HFF-Myc (cell line): ENCODE measurements around the gene CASTOR1.

ENCODE experiments used
- DNase-seq: peaks from one replicate; pipeline ENCODE4 v3.0.0-alpha.2; 2011; ENCODE audit warnings: low read depth; ENCODE audit errors: extremely low read depth
- H3K4me3 ChIP-seq: replicated peaks from 2 replicates; pipeline ENCODE4 v1.5.1; 2011; ENCODE audit warnings: low read depth, mild to moderate bottlenecking, control low read depth, low read length
- TF ChIP-seq, protein P1 (sequence below): IDR thresholded peaks from 2 replicates; pipeline ENCODE4 v1.5.1; 2012; ENCODE audit warnings: mild to moderate bottlenecking, low read depth, low read length, control low read depth; ENCODE audit errors: missing control alignments

The CASTOR1 gene

DNA sequence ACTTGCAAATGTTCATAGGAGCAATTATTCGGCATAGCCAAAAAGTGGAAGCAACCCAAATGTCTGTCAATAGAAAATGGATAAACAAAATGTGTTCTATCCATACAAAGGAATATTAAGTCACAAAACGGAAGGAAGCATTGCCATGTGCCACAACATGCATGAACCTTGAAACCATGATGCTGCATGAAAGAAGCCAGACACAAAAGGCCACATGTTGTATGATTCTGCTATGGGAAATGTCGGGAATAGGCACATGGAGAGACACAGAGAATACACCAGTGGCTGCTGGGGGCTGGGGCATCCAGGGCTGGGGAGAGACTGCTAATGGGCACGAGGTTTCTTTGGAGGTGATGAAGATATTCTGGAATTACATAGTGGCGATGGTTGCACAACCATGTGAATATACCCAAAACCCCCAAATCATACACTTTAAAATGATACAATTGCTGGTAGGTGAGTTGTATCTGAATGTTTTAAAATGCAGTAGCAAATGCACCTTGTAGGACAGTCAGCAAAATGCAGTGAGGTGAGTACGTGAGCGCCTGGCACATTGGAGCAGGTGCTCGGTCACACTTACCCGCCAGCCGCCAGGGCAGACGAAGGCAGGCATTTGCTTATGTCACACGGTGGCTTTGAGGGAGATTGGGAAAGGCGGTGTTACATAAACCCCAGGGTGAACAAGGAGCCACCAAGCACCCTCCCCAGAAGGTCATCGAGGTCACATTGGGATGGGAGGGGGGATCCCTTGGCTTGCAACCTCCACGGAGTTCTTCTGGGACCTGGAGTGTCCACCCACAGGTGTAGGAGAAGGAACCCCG lies 16.3 kb downstream of the CASTOR1 start:
- H3K4me3 ChIP-seq = no peak overlapping the region
- TF ChIP-seq, protein P1, sequence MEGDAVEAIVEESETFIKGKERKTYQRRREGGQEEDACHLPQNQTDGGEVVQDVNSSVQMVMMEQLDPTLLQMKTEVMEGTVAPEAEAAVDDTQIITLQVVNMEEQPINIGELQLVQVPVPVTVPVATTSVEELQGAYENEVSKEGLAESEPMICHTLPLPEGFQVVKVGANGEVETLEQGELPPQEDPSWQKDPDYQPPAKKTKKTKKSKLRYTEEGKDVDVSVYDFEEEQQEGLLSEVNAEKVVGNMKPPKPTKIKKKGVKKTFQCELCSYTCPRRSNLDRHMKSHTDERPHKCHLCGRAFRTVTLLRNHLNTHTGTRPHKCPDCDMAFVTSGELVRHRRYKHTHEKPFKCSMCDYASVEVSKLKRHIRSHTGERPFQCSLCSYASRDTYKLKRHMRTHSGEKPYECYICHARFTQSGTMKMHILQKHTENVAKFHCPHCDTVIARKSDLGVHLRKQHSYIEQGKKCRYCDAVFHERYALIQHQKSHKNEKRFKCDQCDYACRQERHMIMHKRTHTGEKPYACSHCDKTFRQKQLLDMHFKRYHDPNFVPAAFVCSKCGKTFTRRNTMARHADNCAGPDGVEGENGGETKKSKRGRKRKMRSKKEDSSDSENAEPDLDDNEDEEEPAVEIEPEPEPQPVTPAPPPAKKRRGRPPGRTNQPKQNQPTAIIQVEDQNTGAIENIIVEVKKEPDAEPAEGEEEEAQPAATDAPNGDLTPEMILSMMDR = no peak
- no peak for DNase-seq

- TF ChIP-seq, protein P1 = no peak
- no peak for DNase-seq
- no peak overlapping the region for H3K4me3 ChIP-seq
Observed at GRCh38 chr22:30270832-30271231, 18.5 kb downstream of the CASTOR1 start.

GRCh38 chr22:30268331-30268730 lies 21.0 kb downstream of the CASTOR1 start:
- TF ChIP-seq, protein P1 = no peak
- no peak overlapping the region for H3K4me3 ChIP-seq
- no peak for DNase-seq

GRCh38 chr22:30267382-30268302 lies 21.7 kb downstream of the CASTOR1 start:
- no peak for DNase-seq
- H3K4me3 ChIP-seq = no peak overlapping the region

DNA sequence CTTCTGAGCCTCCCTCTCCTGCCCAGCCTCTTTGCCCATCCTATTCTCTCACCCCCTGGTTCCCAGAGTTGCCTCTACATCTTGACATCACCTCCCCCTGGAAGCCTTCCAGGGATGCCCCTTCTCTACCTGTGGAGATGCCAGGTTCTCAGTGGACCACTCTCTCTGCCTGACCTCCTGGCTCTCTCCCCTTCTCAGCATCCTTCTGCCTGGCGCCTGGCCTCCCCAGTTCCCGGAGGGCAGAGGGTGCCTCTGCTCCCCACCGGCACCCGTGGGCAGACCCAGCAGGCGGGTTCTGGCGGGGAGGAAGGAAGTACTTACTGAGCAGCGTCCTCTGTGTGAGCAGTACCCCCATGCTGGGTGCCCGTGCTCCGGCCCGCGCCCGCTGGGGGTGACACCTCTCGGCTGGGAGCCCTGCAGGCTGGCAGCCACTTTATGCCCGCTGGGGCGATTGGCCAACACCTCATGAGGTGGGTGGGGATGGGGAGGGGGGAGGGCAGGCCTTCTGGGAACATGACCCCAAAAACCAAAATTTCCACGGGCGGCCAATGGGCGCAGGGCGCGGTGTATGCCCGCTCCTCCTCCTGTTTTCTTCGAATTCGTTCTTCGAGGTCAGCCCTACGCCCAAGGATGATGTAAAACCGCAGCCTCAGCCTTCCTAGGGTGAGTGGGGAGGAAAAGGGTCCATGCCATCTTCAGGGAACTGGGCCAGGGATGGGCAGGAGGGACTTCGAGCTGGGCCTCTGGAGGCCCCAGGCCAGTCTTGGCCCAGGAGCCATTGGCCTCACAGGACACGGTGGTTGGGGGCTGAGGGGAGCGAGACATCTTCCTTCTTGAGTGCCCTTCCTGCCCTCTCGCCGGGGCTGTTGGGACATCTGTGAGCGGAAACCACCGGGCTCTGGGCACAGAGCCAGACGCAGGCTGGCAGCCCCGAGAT lies 22.6 kb downstream of the CASTOR1 start, which contains the start of gene OSM:
TSS of gene OSM (minus strand) at position 407 of the 937 bp plus-strand sequence. CDS start at position 355, 52 bp downstream.
- TF ChIP-seq, protein P1 = no peak
- DNase-seq = no peak
- H3K4me3 ChIP-seq = no peak within 1 kb of the TSS

More at GRCh38 chr22:30267382-30268302, 21.7 kb downstream of the CASTOR1 start:
- TF ChIP-seq, protein P1 = no peak

- DNase-seq = no peak
- no peak overlapping the region for H3K4me3 ChIP-seq
- TF ChIP-seq, protein P1 = no peak
Observed at GRCh38 chr22:30265823-30266444, 23.4 kb downstream of the CASTOR1 start.
